ENCODE results near the gene CTCFL. TPM values are rescaled to one million over a fixed set of nuclear protein-coding genes. Genes with fewer than 3 reads are reported as not detected.

CTCFL gene
- total RNA-seq, 4 donors from 2014 or later, result not detected

GRCh38 chr20:57471496-57472372 lies 53.2 kb downstream of the CTCFL start:
- intact Hi-C loops (cut with DNase I; ENCODE audit: low total_unique reads), result no loop called here

GRCh38 chr20:57470666-57471495 lies 54.1 kb downstream of the CTCFL start:
- H3K4me3 ChIP-seq (ENCODE audit: low read depth, poor library complexity, severe bottlenecking), result no peak overlapping the region
- TF ChIP-seq CTCF (IDR thresholded peaks at IDR 0.05), result no peak
- TF ChIP-seq POLR2A (IDR thresholded peaks at IDR 0.05), result no peak
- intact Hi-C loops (cut with DNase I; ENCODE audit: low total_unique reads), result no loop called here
- no peak for DNase-seq (ENCODE audit: low spot score in 2 of 2)
- WGBS, 2 donors, result 61 to 62% methylated on average over 18 of the region's 18 CpGs

More at GRCh38 chr20:57471496-57472372, 53.2 kb downstream of the CTCFL start:
- no peak overlapping the region for H3K4me3 ChIP-seq (ENCODE audit: low read depth, poor library complexity, severe bottlenecking)
- 77 to 86% methylated on average over 5 to 12 of the region's 12 CpGs for WGBS, 2 donors
- DNase-seq (ENCODE audit: low spot score in 2 of 2), result no peak
- no peak for TF ChIP-seq CTCF (IDR thresholded peaks at IDR 0.05)
- TF ChIP-seq POLR2A (IDR thresholded peaks at IDR 0.05), result no peak

GRCh38 chr20:57470212-57470522 lies 54.8 kb downstream of the CTCFL start:
- intact Hi-C loops (cut with DNase I; ENCODE audit: low total_unique reads), result no loop called here

DNA sequence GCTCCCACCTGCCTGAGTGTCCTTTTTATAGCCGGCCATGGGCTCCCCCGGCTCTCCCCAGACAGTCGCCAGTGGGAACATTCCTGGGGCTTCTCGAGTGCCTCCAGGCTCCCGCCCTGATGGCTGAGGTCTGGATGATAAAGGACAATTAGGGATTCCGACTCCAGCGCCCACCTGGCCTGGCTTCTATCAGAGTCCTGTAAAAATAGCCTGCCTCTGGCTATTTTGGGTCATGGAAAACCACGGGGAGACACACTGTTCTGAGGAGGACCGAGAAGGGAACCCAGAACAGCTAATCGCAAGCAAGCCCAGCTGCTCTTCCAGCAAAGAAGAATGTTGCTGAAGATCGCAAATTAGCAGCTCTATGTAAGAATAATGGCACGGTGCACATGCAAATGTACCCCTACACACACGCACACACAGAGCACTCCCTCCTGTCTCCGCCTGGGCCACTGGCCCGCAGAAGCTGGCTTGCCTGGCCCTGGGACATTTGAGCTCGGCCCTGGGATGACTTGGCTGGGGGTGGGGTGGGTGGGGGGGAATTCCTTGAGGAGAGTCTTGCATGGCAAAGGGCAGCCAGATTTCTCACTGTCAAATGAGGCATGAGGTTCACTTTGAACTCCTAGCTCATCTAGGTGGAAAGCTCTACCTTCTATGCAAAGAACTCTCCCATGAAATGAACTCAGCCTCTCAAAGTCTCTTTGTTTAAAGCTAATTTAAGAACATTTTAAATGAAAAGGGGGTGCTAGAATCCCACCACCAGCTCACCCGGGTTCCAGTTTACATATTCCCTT lies 55.3 kb downstream of the CTCFL start:
- WGBS, 2 donors, result 42 to 48% methylated on average over 13 to 17 of the region's 17 CpGs
- DNase-seq (ENCODE audit: low spot score in 2 of 2), result no peak
- H3K4me3 ChIP-seq (ENCODE audit: low read depth, poor library complexity, severe bottlenecking), result no peak overlapping the region
- no peak for TF ChIP-seq POLR2A (IDR thresholded peaks at IDR 0.05)
- TF ChIP-seq CTCF (IDR thresholded peaks at IDR 0.05), result no peak
- intact Hi-C loops (cut with DNase I; ENCODE audit: low total_unique reads), result no loop called here

More at GRCh38 chr20:57470212-57470522, 54.8 kb downstream of the CTCFL start:
- no peak for DNase-seq (ENCODE audit: low spot score in 2 of 2)
- H3K4me3 ChIP-seq (ENCODE audit: low read depth, poor library complexity, severe bottlenecking), result no peak overlapping the region
- TF ChIP-seq CTCF (IDR thresholded peaks at IDR 0.05), result no peak
- no peak for TF ChIP-seq POLR2A (IDR thresholded peaks at IDR 0.05)
- 76 to 81% methylated on average over 9 of the region's 9 CpGs for WGBS, 2 donors

- TF ChIP-seq POLR2A (IDR thresholded peaks at IDR 0.05) (no peak), CTCF (IDR thresholded peaks at IDR 0.05) (no peak)
- H3K4me3 ChIP-seq (ENCODE audit: low read depth, poor library complexity, severe bottlenecking), result no peak overlapping the region
- DNase-seq (ENCODE audit: low spot score in 2 of 2), result no peak
- intact Hi-C loops (cut with DNase I; ENCODE audit: low total_unique reads), result no loop called here
- WGBS, 2 donors, result 73% methylated on average over 18 of the region's 18 CpGs
Measured at GRCh38 chr20:57468523-57469417, 56.2 kb downstream of the CTCFL start.

Data from lower leg skin (tissue), 4 donors.